Large intestine (tissue), 3 donors: ENCODE results near the gene ADAMTS10. TPM values are rescaled to one million over a fixed set of nuclear protein-coding genes. Genes with fewer than 3 reads are reported as not detected.

Source experiments
- DNase-seq, 2 donors: peaks; one replicate each; pipeline versions ENCODE4 v3.0.0 to v3.0.0-alpha.2; 2013
- H3K27ac ChIP-seq: one replicate; pipeline ENCODE4 v1.5.1; 2013; ENCODE audit warnings: low read length
- H3K27me3 ChIP-seq: 2 replicates; pipeline ENCODE4 v1.6.1; 2013; ENCODE audit warnings: low read length; ENCODE audit not compliant: control insufficient read depth, insufficient read depth
- H3K36me3 ChIP-seq: 2 replicates; pipeline ENCODE4 v1.6.1; 2013; ENCODE audit warnings: low read length; ENCODE audit not compliant: control insufficient read depth, insufficient read depth
- H3K4me1 ChIP-seq: one replicate; pipeline ENCODE4 v1.6.1; 2013; ENCODE audit warnings: low read length; ENCODE audit not compliant: control insufficient read depth, insufficient read depth
- H3K4me3 ChIP-seq: one replicate; pipeline ENCODE4 v1.5.1; 2013; ENCODE audit warnings: low read length
- H3K9me3 ChIP-seq: one replicate; pipeline ENCODE4 v1.6.1; 2013; ENCODE audit warnings: mild to moderate bottlenecking, low read depth, low read length, moderate library complexity; ENCODE audit not compliant: control insufficient read depth
- whole genome bisulfite sequencing: methylation state at CpG from one replicate; pipeline ENCODE4 v1.1.5; 2013; ENCODE audit warnings: low lambda C conversion rate; ENCODE audit not compliant: insufficient coverage; 5-methylcytosine and 5-hydroxymethylcytosine counted together
- polyA plus RNA-seq: library from polyadenylated mRNA; unstranded; fragments of 120-200 nt; gene quantifications from one replicate; pipeline ENCODE4 v1.2.1, GENCODE V29; 2013

ADAMTS10 gene
- polyA plus RNA-seq, 1 donor: 17.3 TPM

DNA sequence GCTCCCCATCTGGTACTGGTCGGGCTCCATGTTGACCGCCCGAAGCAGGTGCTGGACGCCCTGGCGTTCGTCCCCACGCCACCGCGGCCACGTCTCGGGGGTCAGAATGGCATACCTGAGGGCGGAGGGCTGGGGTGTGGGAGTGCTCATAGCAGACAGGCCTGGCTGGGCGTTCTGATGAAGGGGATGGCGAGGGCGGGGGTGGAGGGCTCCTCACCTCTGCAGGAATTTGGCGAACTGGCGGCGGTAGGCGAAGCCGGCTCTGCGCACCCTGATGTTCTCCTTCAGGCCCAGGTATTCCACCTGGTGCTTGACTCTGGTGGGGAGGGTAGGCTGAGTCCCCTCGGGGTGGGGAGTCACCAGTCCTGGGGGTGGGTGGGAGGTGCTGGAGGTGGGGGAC is 74.2 kb downstream of the ADAMTS10 start:
- H3K4me1 ChIP-seq: peaks cover 11% of the 10 kb centered on the region
- no peaks in the 10 kb centered on the region for H3K9me3 ChIP-seq
- no peak for DNase-seq
- H3K4me3 ChIP-seq: no peak overlapping the region
- WGBS: no CpG with 5 or more reads among the region's 22 CpGs
- H3K27ac ChIP-seq: no peak overlapping the region
- no peaks in the 10 kb centered on the region for H3K27me3 ChIP-seq
- no peaks in the 10 kb centered on the region for H3K36me3 ChIP-seq

- peaks cover 7% of the 10 kb centered on the region for H3K9me3 ChIP-seq
- DNase-seq: peak in 1 of 2 donors; percentile 85
- H3K4me1 ChIP-seq: peaks cover 27% of the 10 kb centered on the region
- WGBS: 0% methylated on average over 1 of the region's 2 CpGs
- H3K27me3 ChIP-seq: no peaks in the 10 kb centered on the region
- H3K27ac ChIP-seq: peak overlapping the region; percentile 56
- H3K36me3 ChIP-seq: no peaks in the 10 kb centered on the region
- no peak overlapping the region for H3K4me3 ChIP-seq
These were observed 78.3 kb downstream of the ADAMTS10 start for GRCh38 chr19:8532225-8532624.

GRCh38 chr19:8531470-8531869 is 79.0 kb downstream of the ADAMTS10 start:
- no peak for DNase-seq
- Histone ChIP-seq H3K27me3 (no peaks in the 10 kb centered on the region), H3K36me3 (no peaks in the 10 kb centered on the region), H3K27ac (no peak overlapping the region), H3K4me3 (no peak overlapping the region), H3K4me1 (peaks cover 33% of the 10 kb centered on the region), H3K9me3 (peaks cover 7% of the 10 kb centered on the region)
- WGBS: no CpG with 5 or more reads among the region's 7 CpGs

Other genes starting within 250 kb of the ADAMTS10 start
- gene ANGPTL4, start 246.6 kb downstream of the ADAMTS10 start, polyA plus RNA-seq: 0.97 TPM
- 96.4 TPM for gene RAB11B, start 220.4 kb downstream of the ADAMTS10 start, polyA plus RNA-seq
- 12.5 TPM for gene MARCHF2, start 197.4 kb downstream of the ADAMTS10 start, polyA plus RNA-seq
- gene HNRNPM, start 165.7 kb downstream of the ADAMTS10 start, polyA plus RNA-seq: 222 TPM
- 3.6 TPM for gene PRAM1, start 108.1 kb downstream of the ADAMTS10 start, polyA plus RNA-seq
- gene ZNF414, start 96.5 kb downstream of the ADAMTS10 start, polyA plus RNA-seq: 21.6 TPM
- gene MYO1F, start 33.3 kb downstream of the ADAMTS10 start, polyA plus RNA-seq: 13.9 TPM
- not detected for gene NFILZ, start 19.9 kb upstream of the ADAMTS10 start, polyA plus RNA-seq
- not detected for gene ACTL9, start 88.1 kb upstream of the ADAMTS10 start, polyA plus RNA-seq
- gene OR2Z1, start 110.9 kb upstream of the ADAMTS10 start, polyA plus RNA-seq: not detected
- gene ZNF558, start 221.6 kb upstream of the ADAMTS10 start, polyA plus RNA-seq: 31.7 TPM
- not detected for gene MBD3L1, start 221.7 kb upstream of the ADAMTS10 start, polyA plus RNA-seq